BLaER1 (cell line): ENCODE data around the gene OGFR.
A peak's percentile ranks its signal among the peaks of the same experiment; 100 is the strongest.

ENCODE experiments used
- H3K27ac ChIP-seq: shearing (Covaris generic); formaldehyde crosslinking; 2 replicates; pipeline ENCODE4 v1.8.1; 2022
- H3K27me3 ChIP-seq: shearing (Covaris generic); formaldehyde crosslinking; 2 replicates; pipeline ENCODE4 v1.8.1; 2022
- H3K36me3 ChIP-seq: shearing (Covaris generic); formaldehyde crosslinking; 2 replicates; pipeline ENCODE4 v1.8.1; 2022
- H3K4me1 ChIP-seq: shearing (Covaris generic); formaldehyde crosslinking; 2 replicates; pipeline ENCODE4 v1.8.1; 2022
- H3K4me2 ChIP-seq: shearing (Covaris generic); formaldehyde crosslinking; 2 replicates; pipeline ENCODE4 v1.8.1; 2022
- H3K4me3 ChIP-seq: shearing (Covaris generic); formaldehyde crosslinking; 2 replicates; pipeline ENCODE4 v1.8.1; 2022
- H3K9ac ChIP-seq: shearing (Covaris generic); formaldehyde crosslinking; 2 replicates; pipeline ENCODE4 v1.8.1; 2022
- H3K9me3 ChIP-seq: shearing (Covaris generic); formaldehyde crosslinking; 2 replicates; pipeline ENCODE4 v1.8.1; 2022
- H4K20me1 ChIP-seq: shearing (Covaris generic); formaldehyde crosslinking; 2 replicates; pipeline ENCODE4 v1.8.1; 2022
- Cebpa-rat ChIP-seq: shearing (Covaris generic); IDR thresholded peaks from 2 replicates; pipeline ENCODE4 v1.8.1; 2022

The OGFR gene

GRCh38 chr20:62834967-62835730 is 30.5 kb downstream of the OGFR start:
- Histone ChIP-seq H3K9ac (no peak overlapping the region), H3K4me3 (no peak overlapping the region), H3K4me1 (peaks cover 84% of the 10 kb centered on the region), H4K20me1 (no peaks in the 10 kb centered on the region), H3K36me3 (peaks cover 42% of the 10 kb centered on the region), H3K27ac (no peak overlapping the region), H3K4me2 (peak overlapping the region; percentile 98), H3K27me3 (0 out of 2 replicates have a peak, but pooled peaks cover 4% of the 10 kb centered on the region), H3K9me3 (no peaks in the 10 kb centered on the region)
- TF ChIP-seq Cebpa-rat, result no peak

GRCh38 chr20:62835931-62836861 is 31.6 kb downstream of the OGFR start:
- no peaks in the 10 kb centered on the region for H3K9me3 ChIP-seq
- H3K4me1 ChIP-seq, result peaks cover 76% of the 10 kb centered on the region
- no peak for TF ChIP-seq Cebpa-rat
- peaks cover 52% of the 10 kb centered on the region for H3K36me3 ChIP-seq
- no peak overlapping the region for H3K4me3 ChIP-seq
- H3K9ac ChIP-seq, result no peak overlapping the region
- peak overlapping the region; percentile 46; the same call in 1 of the 2 replicates for H3K27ac ChIP-seq
- 0 out of 2 replicates have a peak, but pooled peaks cover 4% of the 10 kb centered on the region for H3K27me3 ChIP-seq
- H4K20me1 ChIP-seq, result no peaks in the 10 kb centered on the region
- peak overlapping the region; percentile 98 for H3K4me2 ChIP-seq

- Histone ChIP-seq H3K4me2 (peak overlapping the region; percentile 18), H3K4me1 (peaks cover 68% of the 10 kb centered on the region), H3K36me3 (peaks cover 58% of the 10 kb centered on the region), H4K20me1 (no peaks in the 10 kb centered on the region), H3K9me3 (no peaks in the 10 kb centered on the region), H3K4me3 (no peak overlapping the region), H3K27ac (0 out of 2 replicates have a peak overlapping the region, but pooled peaks have one; percentile 46), H3K9ac (no peak overlapping the region), H3K27me3 (0 out of 2 replicates have a peak, but pooled peaks cover 4% of the 10 kb centered on the region)
- TF ChIP-seq Cebpa-rat, result no peak
These were observed 32.4 kb downstream of the OGFR start for GRCh38 chr20:62836967-62837490.

GRCh38 chr20:62837790-62838127 is 33.1 kb downstream of the OGFR start:
- Histone ChIP-seq H3K4me2 (peak overlapping the region; percentile 18), H3K9me3 (no peaks in the 10 kb centered on the region), H4K20me1 (no peaks in the 10 kb centered on the region), H3K27ac (no peak overlapping the region), H3K36me3 (peaks cover 63% of the 10 kb centered on the region), H3K9ac (no peak overlapping the region), H3K27me3 (0 out of 2 replicates have a peak, but pooled peaks cover 4% of the 10 kb centered on the region), H3K4me3 (no peak overlapping the region), H3K4me1 (peaks cover 60% of the 10 kb centered on the region)
- TF ChIP-seq Cebpa-rat, result no peak

DNA sequence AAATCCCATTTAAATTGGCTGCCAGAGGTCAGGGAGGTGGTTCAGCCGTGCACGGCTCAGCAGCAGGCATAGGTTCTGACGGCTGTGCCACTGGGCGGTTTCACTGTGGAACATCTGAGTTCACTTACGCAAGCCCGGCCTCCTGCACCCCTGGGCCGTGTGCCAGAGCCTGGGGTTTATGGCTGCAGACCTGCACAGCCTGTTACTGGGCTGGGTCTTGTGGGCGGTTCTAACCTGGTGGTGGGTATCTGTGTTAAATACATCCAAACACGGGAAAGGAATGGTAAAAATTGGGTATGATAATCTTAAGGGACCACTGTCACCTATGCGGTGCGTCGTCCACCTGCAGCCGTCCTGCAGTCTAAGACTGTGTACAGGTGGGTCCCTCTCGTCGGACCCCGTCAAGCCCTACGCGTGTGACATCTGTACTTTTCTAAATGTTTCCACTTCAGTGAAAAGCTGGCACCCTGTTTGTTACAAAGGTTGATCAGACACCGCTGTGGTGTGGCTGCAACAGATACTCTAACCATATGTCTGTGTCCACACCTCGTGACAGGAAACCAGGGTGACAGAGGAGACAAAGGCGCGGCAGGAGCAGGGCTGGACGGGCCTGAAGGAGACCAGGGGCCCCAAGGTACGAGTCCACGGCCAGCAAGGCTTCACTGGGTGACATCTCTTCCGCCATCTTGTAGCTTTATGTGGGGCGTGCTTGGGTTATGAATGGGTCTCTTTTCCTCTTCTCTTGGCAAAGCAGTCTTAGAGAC is 33.7 kb downstream of the OGFR start:
- H3K9ac ChIP-seq, result no peak overlapping the region
- H3K4me3 ChIP-seq, result no peak overlapping the region
- H3K36me3 ChIP-seq, result peaks cover 66% of the 10 kb centered on the region
- H4K20me1 ChIP-seq, result no peaks in the 10 kb centered on the region
- peaks cover 55% of the 10 kb centered on the region for H3K4me1 ChIP-seq
- H3K4me2 ChIP-seq, result peak overlapping the region; percentile 18
- H3K27me3 ChIP-seq, result 0 out of 2 replicates have a peak, but pooled peaks cover 4% of the 10 kb centered on the region
- no peaks in the 10 kb centered on the region for H3K9me3 ChIP-seq
- peak; percentile 47; the same call in 1 of the 2 replicates for TF ChIP-seq Cebpa-rat
- H3K27ac ChIP-seq, result no peak overlapping the region

- no peak for TF ChIP-seq Cebpa-rat
- no peak overlapping the region for H3K9ac ChIP-seq
- H3K27ac ChIP-seq, result no peak overlapping the region
- 0 out of 2 replicates have a peak, but pooled peaks cover 1% of the 10 kb centered on the region for H3K9me3 ChIP-seq
- H3K36me3 ChIP-seq, result peaks cover 74% of the 10 kb centered on the region
- no peak overlapping the region for H3K4me2 ChIP-seq
- H4K20me1 ChIP-seq, result no peaks in the 10 kb centered on the region; the same call in 1 of the 2 replicates
- H3K4me1 ChIP-seq, result peaks cover 45% of the 10 kb centered on the region
- H3K27me3 ChIP-seq, result 0 out of 2 replicates have a peak, but pooled peaks cover 4% of the 10 kb centered on the region
- H3K4me3 ChIP-seq, result no peak overlapping the region
These were observed 34.6 kb downstream of the OGFR start for GRCh38 chr20:62839261-62839660.

DNA sequence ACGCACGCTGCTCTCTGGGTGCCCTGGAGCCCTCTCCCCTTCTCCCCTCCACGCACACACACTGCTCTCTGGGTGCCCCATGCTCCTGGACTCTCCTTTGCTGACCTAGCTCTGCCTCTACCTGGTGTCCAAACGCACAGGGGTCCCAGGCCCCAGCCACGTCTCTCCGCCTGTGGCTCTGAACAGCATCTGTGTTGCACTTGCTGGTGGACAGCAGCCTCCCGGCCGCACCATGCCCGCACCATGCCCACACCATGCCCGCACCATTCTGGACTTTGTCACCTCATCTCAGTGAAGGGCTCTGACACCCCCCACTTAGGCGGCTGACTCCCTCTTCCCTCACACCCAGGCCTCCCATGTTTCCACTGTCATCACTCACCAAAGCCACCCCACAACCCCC is 35.2 kb downstream of the OGFR start:
- no peak overlapping the region for H3K4me3 ChIP-seq
- no peak overlapping the region for H3K4me2 ChIP-seq
- H3K9ac ChIP-seq, result no peak overlapping the region
- peaks cover 80% of the 10 kb centered on the region for H3K36me3 ChIP-seq
- H3K4me1 ChIP-seq, result peaks cover 40% of the 10 kb centered on the region
- 0 out of 2 replicates have a peak, but pooled peaks cover 4% of the 10 kb centered on the region for H3K27me3 ChIP-seq
- H3K27ac ChIP-seq, result no peak overlapping the region
- no peak for TF ChIP-seq Cebpa-rat
- H4K20me1 ChIP-seq, result no peaks in the 10 kb centered on the region; the same call in 1 of the 2 replicates
- H3K9me3 ChIP-seq, result 0 out of 2 replicates have a peak, but pooled peaks cover 2% of the 10 kb centered on the region

- H3K4me2 ChIP-seq, result no peak overlapping the region
These were observed 35.9 kb downstream of the OGFR start for GRCh38 chr20:62840244-62841197.

More at GRCh38 chr20:62840244-62841197, 35.9 kb downstream of the OGFR start:
- Histone ChIP-seq H3K27ac (no peak overlapping the region), H3K9me3 (0 out of 2 replicates have a peak, but pooled peaks cover 2% of the 10 kb centered on the region), H3K4me1 (peaks cover 35% of the 10 kb centered on the region), H4K20me1 (peaks cover 2% of the 10 kb centered on the region; the same call in 1 of the 2 replicates), H3K36me3 (peaks cover 85% of the 10 kb centered on the region), H3K4me3 (no peak overlapping the region), H3K9ac (no peak overlapping the region), H3K27me3 (0 out of 2 replicates have a peak, but pooled peaks cover 4% of the 10 kb centered on the region)
- no peak for TF ChIP-seq Cebpa-rat
